NT2/D1 (cell line): ENCODE results near the gene RIPOR2.
"Not testable (repeated sequence)": the region's sequence is repeated elsewhere in the genome, so short reads cannot be mapped to it uniquely, and the experiment has no call there.

Experiments
- SUZ12 ChIP-seq: IDR thresholded peaks from 2 replicates; pipeline ENCODE4 v1.6.1; 2011; ENCODE audit not compliant: insufficient read length, insufficient read depth; ENCODE audit errors: extremely low read depth
- ZNF274 ChIP-seq: IDR thresholded peaks from 2 replicates; pipeline ENCODE4 v1.6.1; 2011; ENCODE audit warnings: mild to moderate bottlenecking, low read depth, low read length

GRCh38 chr6:24914082-24914481 is 21.7 kb downstream of the RIPOR2 start:
- TF ChIP-seq ZNF274, SUZ12: not testable (repeated sequence)
